ENCODE data around the gene EPHB2.

EPHB2 gene

GRCh38 chr1:22792396-22793160 is 81.9 kb downstream of the EPHB2 start:
- Histone ChIP-seq H3K4me1 (ENCODE audit: control insufficient read depth, insufficient read depth, low read length) (peaks cover 26% of the 10 kb centered on the region), H3K27me3 (ENCODE audit: control insufficient read depth in 1 of 2, insufficient read depth in 2 of 2, low read length in 2 of 2) (no peaks in the 10 kb centered on the region), H3K27ac (ENCODE audit: low read length) (no peak overlapping the region), H3K36me3 (ENCODE audit: control insufficient read depth in 2 of 2, insufficient read depth in 2 of 2, low read length in 2 of 2) (no peaks in the 10 kb centered on the region), H3K4me3 (ENCODE audit: low read length in 2 of 2) (no peak overlapping the region), H3K9me3 (ENCODE audit: control insufficient read depth in 2 of 2, low read length in 2 of 2) (no peaks in the 10 kb centered on the region), H3K9ac (ENCODE audit: low read length in 2 of 2) (no peak overlapping the region)

DNA sequence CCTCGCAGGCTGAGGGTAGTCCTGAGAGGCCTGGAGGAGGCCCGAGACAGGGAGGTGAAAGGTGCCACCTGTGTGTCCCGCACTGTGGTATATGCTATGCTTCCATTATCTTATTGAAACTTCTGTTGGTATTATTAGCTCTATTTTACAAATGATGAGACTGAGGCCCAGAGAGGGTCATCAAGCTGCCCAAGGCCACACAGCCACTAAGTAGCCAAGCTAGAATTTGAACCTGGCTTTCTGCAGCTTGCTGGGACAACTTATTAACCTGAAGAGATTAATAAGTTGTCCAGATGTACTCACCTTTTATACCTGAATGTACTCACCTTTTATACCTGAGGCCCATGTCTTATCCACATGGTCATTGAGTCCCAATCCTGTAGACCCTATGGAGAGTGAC is 83.0 kb downstream of the EPHB2 start:
- no peak overlapping the region for H3K27ac ChIP-seq (ENCODE audit: low read length)
- H3K4me1 ChIP-seq (ENCODE audit: control insufficient read depth, insufficient read depth, low read length) = peaks cover 23% of the 10 kb centered on the region
- no peak overlapping the region for H3K9ac ChIP-seq (ENCODE audit: low read length in 2 of 2)
- no peaks in the 10 kb centered on the region for H3K9me3 ChIP-seq (ENCODE audit: control insufficient read depth in 2 of 2, low read length in 2 of 2)
- H3K36me3 ChIP-seq (ENCODE audit: control insufficient read depth in 2 of 2, insufficient read depth in 2 of 2, low read length in 2 of 2) = no peaks in the 10 kb centered on the region
- no peaks in the 10 kb centered on the region for H3K27me3 ChIP-seq (ENCODE audit: control insufficient read depth in 1 of 2, insufficient read depth in 2 of 2, low read length in 2 of 2)
- no peak overlapping the region for H3K4me3 ChIP-seq (ENCODE audit: low read length in 2 of 2)

- no peak overlapping the region for H3K27ac ChIP-seq (ENCODE audit: low read length)
- H3K9me3 ChIP-seq (ENCODE audit: control insufficient read depth in 2 of 2, low read length in 2 of 2) = no peaks in the 10 kb centered on the region
- no peak overlapping the region for H3K4me3 ChIP-seq (ENCODE audit: low read length in 2 of 2)
- peaks cover 0 to 2% of the 10 kb centered on the region in 2 donors for H3K27me3 ChIP-seq (ENCODE audit: control insufficient read depth in 1 of 2, insufficient read depth in 2 of 2, low read length in 2 of 2)
- no peak overlapping the region for H3K9ac ChIP-seq (ENCODE audit: low read length in 2 of 2)
- no peaks in the 10 kb centered on the region for H3K36me3 ChIP-seq (ENCODE audit: control insufficient read depth in 2 of 2, insufficient read depth in 2 of 2, low read length in 2 of 2)
- H3K4me1 ChIP-seq (ENCODE audit: control insufficient read depth, insufficient read depth, low read length) = peaks cover 20% of the 10 kb centered on the region
Measured at GRCh38 chr1:22794647-22795365, 84.2 kb downstream of the EPHB2 start.

- H3K27me3 ChIP-seq (ENCODE audit: control insufficient read depth in 1 of 2, insufficient read depth in 2 of 2, low read length in 2 of 2) = peaks cover 0 to 4% of the 10 kb centered on the region in 2 donors
- peaks cover 20% of the 10 kb centered on the region for H3K4me1 ChIP-seq (ENCODE audit: control insufficient read depth, insufficient read depth, low read length)
- H3K9ac ChIP-seq (ENCODE audit: low read length in 2 of 2) = no peak overlapping the region
- no peaks in the 10 kb centered on the region for H3K36me3 ChIP-seq (ENCODE audit: control insufficient read depth in 2 of 2, insufficient read depth in 2 of 2, low read length in 2 of 2)
- H3K9me3 ChIP-seq (ENCODE audit: control insufficient read depth in 2 of 2, low read length in 2 of 2) = no peaks in the 10 kb centered on the region
- H3K27ac ChIP-seq (ENCODE audit: low read length) = no peak overlapping the region
- H3K4me3 ChIP-seq (ENCODE audit: low read length in 2 of 2) = no peak overlapping the region
Measured at GRCh38 chr1:22795366-22795714, 84.7 kb downstream of the EPHB2 start.

GRCh38 chr1:22796642-22797041 is 86.0 kb downstream of the EPHB2 start:
- H3K36me3 ChIP-seq (ENCODE audit: control insufficient read depth in 2 of 2, insufficient read depth in 2 of 2, low read length in 2 of 2) = no peaks in the 10 kb centered on the region
- H3K27me3 ChIP-seq (ENCODE audit: control insufficient read depth in 1 of 2, insufficient read depth in 2 of 2, low read length in 2 of 2) = peaks cover 3 to 4% of the 10 kb centered on the region in 2 donors
- no peak overlapping the region for H3K4me3 ChIP-seq (ENCODE audit: low read length in 2 of 2)
- no peak overlapping the region for H3K27ac ChIP-seq (ENCODE audit: low read length)
- no peak overlapping the region for H3K9ac ChIP-seq (ENCODE audit: low read length in 2 of 2)
- H3K9me3 ChIP-seq (ENCODE audit: control insufficient read depth in 2 of 2, low read length in 2 of 2) = no peaks in the 10 kb centered on the region
- peaks cover 18% of the 10 kb centered on the region for H3K4me1 ChIP-seq (ENCODE audit: control insufficient read depth, insufficient read depth, low read length)

DNA sequence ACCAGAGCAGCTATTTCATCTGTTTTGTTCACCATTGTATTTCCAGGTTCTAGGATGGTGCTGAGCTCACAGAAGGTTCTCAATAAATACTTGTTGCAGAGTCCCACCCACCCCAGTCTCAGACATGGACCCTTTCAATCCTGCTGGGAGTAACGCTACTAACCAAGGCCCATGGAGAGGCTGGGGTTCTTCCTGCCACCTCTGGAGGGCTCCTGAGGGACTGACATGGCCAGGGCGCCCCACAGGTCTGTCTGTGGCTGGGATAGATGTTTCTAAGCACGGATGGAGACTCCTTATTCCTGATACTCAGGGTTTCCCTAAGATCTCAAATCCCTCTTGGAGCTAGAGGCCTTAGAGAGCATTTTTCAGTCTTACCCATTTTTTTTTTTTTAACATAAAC is 87.4 kb downstream of the EPHB2 start:
- H3K4me1 ChIP-seq (ENCODE audit: control insufficient read depth, insufficient read depth, low read length) = peaks cover 15% of the 10 kb centered on the region
- H3K9me3 ChIP-seq (ENCODE audit: control insufficient read depth in 2 of 2, low read length in 2 of 2) = no peaks in the 10 kb centered on the region
- no peak overlapping the region for H3K9ac ChIP-seq (ENCODE audit: low read length in 2 of 2)
- H3K36me3 ChIP-seq (ENCODE audit: control insufficient read depth in 2 of 2, insufficient read depth in 2 of 2, low read length in 2 of 2) = no peaks in the 10 kb centered on the region
- no peak overlapping the region for H3K27ac ChIP-seq (ENCODE audit: low read length)
- no peak overlapping the region for H3K4me3 ChIP-seq (ENCODE audit: low read length in 2 of 2)
- H3K27me3 ChIP-seq (ENCODE audit: control insufficient read depth in 1 of 2, insufficient read depth in 2 of 2, low read length in 2 of 2) = peaks cover 3 to 4% of the 10 kb centered on the region in 2 donors

GRCh38 chr1:22799971-22800370 is 89.3 kb downstream of the EPHB2 start:
- Histone ChIP-seq H3K27ac (ENCODE audit: low read length) (no peak overlapping the region), H3K27me3 (ENCODE audit: control insufficient read depth in 1 of 2, insufficient read depth in 2 of 2, low read length in 2 of 2) (peaks cover 3 to 5% of the 10 kb centered on the region in 2 donors), H3K36me3 (ENCODE audit: control insufficient read depth in 2 of 2, insufficient read depth in 2 of 2, low read length in 2 of 2) (no peaks in the 10 kb centered on the region), H3K4me1 (ENCODE audit: control insufficient read depth, insufficient read depth, low read length) (peaks cover 13% of the 10 kb centered on the region), H3K9me3 (ENCODE audit: control insufficient read depth in 2 of 2, low read length in 2 of 2) (no peaks in the 10 kb centered on the region), H3K4me3 (ENCODE audit: low read length in 2 of 2) (no peak overlapping the region), H3K9ac (ENCODE audit: low read length in 2 of 2) (no peak overlapping the region)

DNA sequence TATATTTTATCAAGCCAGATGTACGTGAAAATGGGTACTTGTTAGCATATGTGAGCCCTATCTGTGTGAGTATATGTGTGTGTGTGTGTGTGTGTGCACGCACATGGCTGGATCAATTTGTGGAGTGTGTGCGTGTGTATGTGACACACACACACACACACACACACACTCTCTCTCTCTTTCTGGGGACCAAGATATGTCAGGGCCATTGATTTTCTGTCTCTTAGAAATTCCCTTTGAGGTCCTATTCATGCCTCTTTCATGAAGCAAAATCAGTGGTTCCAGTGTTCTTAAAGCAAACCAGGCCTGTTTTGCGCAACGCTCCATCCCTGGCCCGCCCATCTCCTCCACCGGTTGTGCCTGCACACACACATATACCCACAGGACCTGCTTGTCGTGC is 90.0 kb downstream of the EPHB2 start:
- Histone ChIP-seq H3K27ac (ENCODE audit: low read length) (no peak overlapping the region), H3K9me3 (ENCODE audit: control insufficient read depth in 2 of 2, low read length in 2 of 2) (no peaks in the 10 kb centered on the region), H3K9ac (ENCODE audit: low read length in 2 of 2) (no peak overlapping the region), H3K4me3 (ENCODE audit: low read length in 2 of 2) (no peak overlapping the region), H3K36me3 (ENCODE audit: control insufficient read depth in 2 of 2, insufficient read depth in 2 of 2, low read length in 2 of 2) (no peaks in the 10 kb centered on the region), H3K27me3 (ENCODE audit: control insufficient read depth in 1 of 2, insufficient read depth in 2 of 2, low read length in 2 of 2) (peaks cover 3 to 5% of the 10 kb centered on the region in 2 donors), H3K4me1 (ENCODE audit: control insufficient read depth, insufficient read depth, low read length) (peaks cover 11% of the 10 kb centered on the region)

- Histone ChIP-seq H3K4me1 (ENCODE audit: control insufficient read depth, insufficient read depth, low read length) (peaks cover 9% of the 10 kb centered on the region), H3K9ac (ENCODE audit: low read length in 2 of 2) (no peak overlapping the region), H3K27ac (ENCODE audit: low read length) (no peak overlapping the region), H3K4me3 (ENCODE audit: low read length in 2 of 2) (no peak overlapping the region), H3K36me3 (ENCODE audit: control insufficient read depth in 2 of 2, insufficient read depth in 2 of 2, low read length in 2 of 2) (no peaks in the 10 kb centered on the region), H3K27me3 (ENCODE audit: control insufficient read depth in 1 of 2, insufficient read depth in 2 of 2, low read length in 2 of 2) (peaks cover 3 to 5% of the 10 kb centered on the region in 2 donors), H3K9me3 (ENCODE audit: control insufficient read depth in 2 of 2, low read length in 2 of 2) (no peaks in the 10 kb centered on the region)
Measured at GRCh38 chr1:22801347-22801746, 90.7 kb downstream of the EPHB2 start.

DNA sequence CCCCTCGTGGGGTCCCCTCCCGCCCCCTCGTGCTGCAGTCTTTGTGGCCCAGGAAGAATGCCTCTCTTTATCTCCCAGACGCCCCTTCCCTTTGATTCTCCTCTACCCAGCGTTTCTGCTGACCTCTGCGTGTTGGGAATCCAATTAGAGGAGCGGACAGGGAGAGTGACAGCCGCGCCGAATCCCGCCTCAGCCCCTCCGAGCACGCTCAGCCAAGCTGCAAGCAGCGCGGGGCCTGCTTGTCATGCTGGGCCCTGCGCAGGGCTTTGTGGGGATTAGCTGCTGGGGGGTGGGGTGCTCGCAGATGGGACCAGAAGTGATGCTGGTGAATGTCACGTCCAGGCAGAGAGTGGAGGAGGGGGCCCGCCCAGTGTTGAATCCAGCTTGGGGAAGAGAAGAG is 91.1 kb downstream of the EPHB2 start:
- H3K36me3 ChIP-seq (ENCODE audit: control insufficient read depth in 2 of 2, insufficient read depth in 2 of 2, low read length in 2 of 2) = no peaks in the 10 kb centered on the region
- H3K27ac ChIP-seq (ENCODE audit: low read length) = no peak overlapping the region
- H3K4me1 ChIP-seq (ENCODE audit: control insufficient read depth, insufficient read depth, low read length) = peaks cover 9% of the 10 kb centered on the region
- H3K4me3 ChIP-seq (ENCODE audit: low read length in 2 of 2) = no peak overlapping the region
- H3K27me3 ChIP-seq (ENCODE audit: control insufficient read depth in 1 of 2, insufficient read depth in 2 of 2, low read length in 2 of 2) = peaks cover 3 to 5% of the 10 kb centered on the region in 2 donors
- H3K9me3 ChIP-seq (ENCODE audit: control insufficient read depth in 2 of 2, low read length in 2 of 2) = no peaks in the 10 kb centered on the region
- no peak overlapping the region for H3K9ac ChIP-seq (ENCODE audit: low read length in 2 of 2)

GRCh38 chr1:22803833-22804232 is 93.2 kb downstream of the EPHB2 start:
- Histone ChIP-seq H3K27ac (ENCODE audit: low read length) (no peak overlapping the region), H3K9me3 (ENCODE audit: control insufficient read depth in 2 of 2, low read length in 2 of 2) (no peaks in the 10 kb centered on the region), H3K9ac (ENCODE audit: low read length in 2 of 2) (no peak overlapping the region), H3K4me3 (ENCODE audit: low read length in 2 of 2) (no peak overlapping the region), H3K4me1 (ENCODE audit: control insufficient read depth, insufficient read depth, low read length) (peaks cover 5% of the 10 kb centered on the region), H3K36me3 (ENCODE audit: control insufficient read depth in 2 of 2, insufficient read depth in 2 of 2, low read length in 2 of 2) (no peaks in the 10 kb centered on the region), H3K27me3 (ENCODE audit: control insufficient read depth in 1 of 2, insufficient read depth in 2 of 2, low read length in 2 of 2) (peaks cover 3 to 5% of the 10 kb centered on the region in 2 donors)
